DMS53 treated with DMSO at 0.1 percent for 48 hours (cell line): Measurements from ENCODE around the gene KERA.

Source experiments
- DNase-seq: peaks from one replicate; lab custom pipeline; 2025; ENCODE audit not compliant: unreplicated experiment; lab: John Stamatoyannopoulos, UW

KERA gene

GRCh38 chr12:91017511-91018263 is 40.1 kb downstream of the KERA start:
- DNase-seq, result no peak

- DNase-seq, result no peak
Measured at GRCh38 chr12:91017043-91017442, 40.8 kb downstream of the KERA start.

DNA sequence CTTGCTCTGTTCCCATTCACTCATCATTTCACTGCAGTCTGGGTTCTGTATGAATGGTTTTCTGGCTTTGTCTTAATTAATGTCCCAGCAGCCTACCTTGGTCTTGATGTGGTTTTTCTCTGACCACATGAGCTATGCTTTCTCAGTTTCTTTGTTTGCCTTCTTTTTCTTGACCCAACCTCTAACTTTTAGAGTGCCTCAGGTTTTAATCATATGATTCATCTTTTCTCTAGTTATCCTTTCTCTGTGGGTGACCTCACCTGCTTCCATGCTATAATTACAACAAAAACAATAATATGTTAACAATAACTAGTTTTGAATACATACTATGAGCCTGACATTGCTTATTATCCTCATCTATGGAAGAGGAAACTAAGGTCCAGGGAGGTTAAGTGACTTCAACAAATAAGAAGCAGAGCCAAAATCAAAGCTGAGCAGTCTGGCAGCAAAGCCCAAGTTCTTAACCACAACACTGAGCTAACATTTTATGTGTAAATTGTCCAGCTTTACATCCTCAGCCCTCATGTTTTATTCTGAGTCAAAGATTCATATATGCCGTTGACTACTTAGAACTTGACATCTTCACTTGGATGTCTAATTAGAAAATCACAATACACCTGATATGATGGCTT is 48.4 kb downstream of the KERA start:
- no peak for DNase-seq

GRCh38 chr12:91007531-91008290 is 50.1 kb downstream of the KERA start:
- no peak for DNase-seq

DNA sequence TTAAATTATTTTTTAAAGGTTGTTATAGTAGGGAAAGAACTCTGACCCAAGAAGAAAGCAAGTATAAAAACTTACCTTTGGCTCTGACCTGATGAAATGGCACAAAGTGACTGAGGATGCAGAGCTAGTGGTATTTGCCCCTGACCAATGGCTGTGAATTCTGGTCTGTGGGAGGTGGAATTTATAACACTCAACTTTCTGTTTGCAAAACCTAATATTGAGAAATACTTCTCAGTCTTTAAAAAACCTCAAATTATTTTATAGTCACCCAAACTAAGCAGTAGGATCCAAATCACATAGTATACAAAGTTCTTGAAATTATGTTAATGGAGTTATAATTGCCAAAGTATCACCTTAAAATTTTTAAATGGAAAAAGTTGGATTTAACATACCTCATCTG is 53.0 kb downstream of the KERA start, which contains the start of gene EPYC:
EPYC (minus strand) TSS at position 101 of the 400 bp plus-strand sequence. CDS start 2,407 bp downstream, outside the sequence.
- DNase-seq, result no peak

- no peak for DNase-seq
Measured at GRCh38 chr12:91003737-91004136, 54.1 kb downstream of the KERA start.

GRCh38 chr12:91001306-91001705 is 56.5 kb downstream of the KERA start:
- no peak for DNase-seq
